WTC11 (cell line): ENCODE results near the gene MYH10. TPM values are rescaled to one million over a fixed set of nuclear protein-coding genes. Genes with fewer than 3 reads are reported as not detected.

Experiments used
- ATAC-seq: fragments of 200-7000 bp; cut with Tn5 transposase; 2 replicates; pipeline ENCODE4 v1.10.0; 2021; ENCODE audit warnings: mild to moderate bottlenecking, moderate library complexity
- CTCF ChIA-PET: fragments of 300-600 bp; sonication (Branson Sonifier 250); formaldehyde crosslinking; loops from one replicate; lab custom pipeline; 2021; ENCODE audit warnings: antibody characterized with exemption; lab: Charles Lee
- POLR2A ChIA-PET: fragments of 350-600 bp; sonication (Branson Sonifier 250); formaldehyde crosslinking; loops from one replicate; lab custom pipeline; 2021; ENCODE audit warnings: antibody characterized with exemption; lab: Charles Lee
- DNase-seq: peaks from one replicate; pipeline ENCODE4 v3.0.0; 2021; ENCODE audit warnings: low spot score
- H3K27ac Mint-ChIP-seq: 2 replicates; pipeline ENCODE4 v1.8.0; 2021; ENCODE audit warnings: mixed read lengths
- H3K27me3 Mint-ChIP-seq: 2 replicates; pipeline ENCODE4 v1.8.0; 2021; ENCODE audit warnings: low read depth, mild to moderate bottlenecking, moderate library complexity, mixed read lengths
- H3K36me3 Mint-ChIP-seq: 2 replicates; pipeline ENCODE4 v1.8.0; 2021; ENCODE audit warnings: mixed read lengths
- H3K4me1 Mint-ChIP-seq: 2 replicates; pipeline ENCODE4 v1.8.0; 2022; ENCODE audit warnings: mixed read lengths
- H3K4me3 Mint-ChIP-seq: 2 replicates; pipeline ENCODE4 v1.8.0; 2021; ENCODE audit warnings: mild to moderate bottlenecking, moderate library complexity, mixed read lengths
- H3K9me3 Mint-ChIP-seq: 2 replicates; pipeline ENCODE4 v1.8.0; 2021; ENCODE audit warnings: mixed read lengths
- AR ChIP-seq: fragments of 250-450 bp; sonication (Bioruptor Pico); IDR thresholded peaks from 2 replicates; pipeline ENCODE4 v1.9.0; 2021; ENCODE audit warnings: mild to moderate bottlenecking
- CDX4 ChIP-seq: fragments of 250-450 bp; sonication (Bioruptor Pico); IDR thresholded peaks from 2 replicates; pipeline ENCODE4 v1.9.0; 2021; ENCODE audit warnings: moderate library complexity, mild to moderate bottlenecking, inconsistent platforms, borderline replicate concordance
- CREM ChIP-seq: sonication (generic); formaldehyde crosslinking; IDR thresholded peaks from 2 replicates; pipeline ENCODE4 v1.8.1; 2022; ENCODE audit warnings: mild to moderate bottlenecking, missing genetic modification reagents, moderate library complexity
- ESRRA ChIP-seq: sonication (generic); formaldehyde crosslinking; IDR thresholded peaks from 2 replicates; pipeline ENCODE4 v1.8.1; 2022; ENCODE audit warnings: mild to moderate bottlenecking, missing genetic modification reagents, borderline replicate concordance
- FOXJ3 ChIP-seq: sonication (generic); formaldehyde crosslinking; IDR thresholded peaks from 2 replicates; pipeline ENCODE4 v1.9.0; 2021; ENCODE audit warnings: missing genetic modification reagents, mild to moderate bottlenecking, borderline replicate concordance
- FOXP4 ChIP-seq: sonication (generic); formaldehyde crosslinking; IDR thresholded peaks from 2 replicates; pipeline ENCODE4 v1.8.0; 2022; ENCODE audit warnings: mild to moderate bottlenecking, missing genetic modification reagents
- GABPB1 ChIP-seq: sonication (generic); formaldehyde crosslinking; IDR thresholded peaks from 2 replicates; pipeline ENCODE4 v1.8.1; 2023; ENCODE audit warnings: mild to moderate bottlenecking, missing genetic modification reagents
- GRHL2 ChIP-seq: fragments of 250-450 bp; sonication (Bioruptor Pico); IDR thresholded peaks from 2 replicates; pipeline ENCODE4 v1.8.0; 2022; ENCODE audit warnings: mild to moderate bottlenecking, moderate library complexity; ENCODE audit not compliant: insufficient replicate concordance, severe bottlenecking
- HMGXB4 ChIP-seq: sonication (generic); formaldehyde crosslinking; IDR thresholded peaks from 2 replicates; pipeline ENCODE4 v1.8.1; 2023; ENCODE audit warnings: mild to moderate bottlenecking, moderate library complexity, missing genetic modification reagents
- IRF2 ChIP-seq: sonication (generic); formaldehyde crosslinking; IDR thresholded peaks from 2 replicates; pipeline ENCODE4 v1.8.0; 2022; ENCODE audit warnings: low read depth, missing genetic modification reagents, borderline replicate concordance
- JUN ChIP-seq: sonication (generic); formaldehyde crosslinking; IDR thresholded peaks from 2 replicates; pipeline ENCODE4 v1.8.0; 2023; ENCODE audit warnings: mild to moderate bottlenecking, missing genetic modification reagents
- KAT7 ChIP-seq: sonication (generic); formaldehyde crosslinking; IDR thresholded peaks from 2 replicates; pipeline ENCODE4 v1.8.1; 2023; ENCODE audit warnings: missing genetic modification reagents, mild to moderate bottlenecking, borderline replicate concordance
- MAX ChIP-seq: sonication (generic); formaldehyde crosslinking; IDR thresholded peaks from 2 replicates; pipeline ENCODE4 v1.8.0; 2022; ENCODE audit warnings: mild to moderate bottlenecking, missing genetic modification reagents
- MLX ChIP-seq: sonication (generic); formaldehyde crosslinking; IDR thresholded peaks from 2 replicates; pipeline ENCODE4 v1.8.1; 2023; ENCODE audit warnings: mild to moderate bottlenecking, missing genetic modification reagents, moderate library complexity
- NFATC4 ChIP-seq: fragments of 250-450 bp; sonication (Bioruptor Pico); IDR thresholded peaks from 2 replicates; pipeline ENCODE4 v1.9.0; 2021; ENCODE audit warnings: mild to moderate bottlenecking
- NFYB ChIP-seq: sonication (generic); formaldehyde crosslinking; conservative IDR thresholded peaks from 2 replicates; pipeline ENCODE4 v1.8.0; 2022; ENCODE audit warnings: low read depth, missing genetic modification reagents
- NR2C2 ChIP-seq: sonication (generic); formaldehyde crosslinking; IDR thresholded peaks from 2 replicates; pipeline ENCODE4 v1.8.0; 2022; ENCODE audit warnings: mild to moderate bottlenecking, missing genetic modification reagents
- SMAD3 ChIP-seq: sonication (generic); formaldehyde crosslinking; IDR thresholded peaks from 2 replicates; pipeline ENCODE4 v1.8.0; 2022; ENCODE audit warnings: missing genetic modification reagents, mild to moderate bottlenecking, borderline replicate concordance
- TEAD1 ChIP-seq: sonication (generic); formaldehyde crosslinking; IDR thresholded peaks from 2 replicates; pipeline ENCODE4 v1.8.0; 2022; ENCODE audit warnings: mild to moderate bottlenecking, missing genetic modification reagents
- USF1 ChIP-seq: sonication (generic); formaldehyde crosslinking; IDR thresholded peaks from 2 replicates; pipeline ENCODE4 v1.8.0; 2022; ENCODE audit warnings: mild to moderate bottlenecking, missing genetic modification reagents
- ZNF121 ChIP-seq: sonication (generic); formaldehyde crosslinking; IDR thresholded peaks from 2 replicates; pipeline ENCODE4 v1.8.0; 2023; ENCODE audit warnings: missing genetic modification reagents
- ZNF317 ChIP-seq: sonication (generic); formaldehyde crosslinking; IDR thresholded peaks from 2 replicates; pipeline ENCODE4 v1.8.1; 2023; ENCODE audit warnings: low read depth, mild to moderate bottlenecking, moderate library complexity, missing genetic modification reagents, borderline replicate concordance
- ZNF416 ChIP-seq: fragments of 250-450 bp; sonication (Bioruptor Pico); IDR thresholded peaks from 2 replicates; pipeline ENCODE4 v1.9.0; 2021; ENCODE audit warnings: mild to moderate bottlenecking, inconsistent platforms
- ZNF423 ChIP-seq: fragments of 250-450 bp; sonication (Bioruptor Pico); IDR thresholded peaks from 2 replicates; pipeline ENCODE4 v2.1.2; 2022; ENCODE audit warnings: mild to moderate bottlenecking, moderate library complexity
- ZNF425 ChIP-seq: fragments of 250-450 bp; sonication (Bioruptor Pico); conservative IDR thresholded peaks from 2 replicates; pipeline ENCODE4 v1.9.0; 2021; ENCODE audit warnings: mild to moderate bottlenecking
- total RNA-seq: library from RNA; stranded (reverse); gene quantifications from 3 replicates; pipeline ENCODE4 v1.2.3, GENCODE V29; 2021

MYH10 gene
- total RNA-seq, 1 experiment from 2014 or later, result 231 TPM

- TF ChIP-seq JUN (CRISPR knock-in tag), result no peak
- no peak for TF ChIP-seq AR (CRISPR knock-in tag)
- TF ChIP-seq MLX (CRISPR knock-in tag), result no peak
Measured at GRCh38 chr17:8499614-8500013, 130.9 kb downstream of the MYH10 start (continued).

GRCh38 chr17:8499171-8499570 lies 131.4 kb downstream of the MYH10 start:
- no peak for TF ChIP-seq TEAD1
- no peak for TF ChIP-seq JUN (CRISPR knock-in tag)
- no peak for TF ChIP-seq FOXP4
- no peak for TF ChIP-seq FOXJ3 (CRISPR knock-in tag)
- no peak for TF ChIP-seq ZNF416 (CRISPR knock-in tag)
- TF ChIP-seq CDX4, result no peak
- TF ChIP-seq ZNF423 (CRISPR knock-in tag), result no peak
- TF ChIP-seq SMAD3 (CRISPR knock-in tag), result no peak
- TF ChIP-seq CREM (CRISPR knock-in tag), result no peak
- TF ChIP-seq GRHL2, result no peak
- TF ChIP-seq ZNF425 (CRISPR knock-in tag), result no peak
- no peak for TF ChIP-seq ESRRA (CRISPR knock-in tag)
- TF ChIP-seq KAT7, result no peak
- no peak for TF ChIP-seq GABPB1 (CRISPR knock-in tag)
- CTCF ChIA-PET, result interaction anchor here (0.9 kb wide), 1 partner anchor 246 kb away, joined by 3 read pairs; no protein-coding TSS in a partner anchor
- Mint-ChIP-seq H3K4me1 (no peaks in the 10 kb centered on the region), H3K4me3 (no peak overlapping the region), H3K27me3 (no peaks in the 10 kb centered on the region), H3K27ac (no peak overlapping the region), H3K9me3 (no peaks in the 10 kb centered on the region), H3K36me3 (peaks cover 81% of the 10 kb centered on the region)
- ATAC-seq (no peak), DNase-seq (no peak)
- POLR2A ChIA-PET, result no interaction called here

- Mint-ChIP-seq H3K27ac (no peak overlapping the region), H3K36me3 (peaks cover 86% of the 10 kb centered on the region), H3K4me1 (no peaks in the 10 kb centered on the region), H3K4me3 (no peak overlapping the region), H3K27me3 (no peaks in the 10 kb centered on the region), H3K9me3 (no peaks in the 10 kb centered on the region)
- CTCF ChIA-PET, result no interaction called here
- no peak for ATAC-seq
- DNase-seq, result no peak
- POLR2A ChIA-PET, result no interaction called here
- TF ChIP-seq USF1 (CRISPR knock-in tag), result no peak
- no peak for TF ChIP-seq NFATC4 (CRISPR knock-in tag)
- TF ChIP-seq NFYB (CRISPR knock-in tag), result no peak
- no peak for TF ChIP-seq ZNF121 (CRISPR knock-in tag)
- TF ChIP-seq ZNF317 (CRISPR knock-in tag), result no peak
- TF ChIP-seq HMGXB4, result no peak
- TF ChIP-seq NR2C2, result no peak
- no peak for TF ChIP-seq MAX (CRISPR knock-in tag)
- TF ChIP-seq IRF2 (CRISPR knock-in tag), result no peak
Measured at GRCh38 chr17:8496081-8496480, 134.4 kb downstream of the MYH10 start.
